Measurements from ENCODE around the gene SPI1.

Gene SPI1

GRCh38 chr11:47358731-47359051 lies 19.7 kb downstream of the SPI1 start:
- no peak for DNase-seq (ENCODE audit: low read depth)

GRCh38 chr11:47357985-47358730 lies 20.2 kb downstream of the SPI1 start:
- no peak for DNase-seq (ENCODE audit: low read depth)

- no peak for DNase-seq (ENCODE audit: low read depth)
Measured at GRCh38 chr11:47356998-47357329, 21.4 kb downstream of the SPI1 start.

- no peak for DNase-seq (ENCODE audit: low read depth)
Measured at GRCh38 chr11:47356129-47356997, 22.0 kb downstream of the SPI1 start.

GRCh38 chr11:47355283-47356128 lies 22.8 kb downstream of the SPI1 start:
- DNase-seq (ENCODE audit: low read depth) = no peak

- no peak for DNase-seq (ENCODE audit: low read depth)
Measured at GRCh38 chr11:47354913-47355282, 23.4 kb downstream of the SPI1 start.

- no peak for DNase-seq (ENCODE audit: low read depth)
Measured at GRCh38 chr11:47353978-47354774, 24.2 kb downstream of the SPI1 start.

GRCh38 chr11:47352556-47352955 lies 25.8 kb downstream of the SPI1 start, which contains the start of gene MYBPC3:
MYBPC3 (minus strand) TSS chr11:47352702; CDS start chr11:47352647, 55 bp downstream.
- DNase-seq (ENCODE audit: low read depth) = no peak

- DNase-seq (ENCODE audit: low read depth) = no peak
Measured at GRCh38 chr11:47351156-47352126, 26.9 kb downstream of the SPI1 start.

- DNase-seq (ENCODE audit: low read depth) = no peak
Measured at GRCh38 chr11:47350315-47350714, 28.0 kb downstream of the SPI1 start.

GRCh38 chr11:47349521-47350095 lies 28.7 kb downstream of the SPI1 start:
- DNase-seq (ENCODE audit: low read depth) = no peak

GRCh38 chr11:47348859-47349258 lies 29.5 kb downstream of the SPI1 start:
- no peak for DNase-seq (ENCODE audit: low read depth)

GRCh38 chr11:47348131-47348802 lies 30.1 kb downstream of the SPI1 start:
- no peak for DNase-seq (ENCODE audit: low read depth)

- DNase-seq (ENCODE audit: low read depth) = no peak
Measured at GRCh38 chr11:47347137-47347536, 31.2 kb downstream of the SPI1 start.

- DNase-seq (ENCODE audit: low read depth) = no peak
Measured at GRCh38 chr11:47345890-47346563, 32.3 kb downstream of the SPI1 start.

- no peak for DNase-seq (ENCODE audit: low read depth)
Measured at GRCh38 chr11:47342854-47343253, 35.5 kb downstream of the SPI1 start.

- no peak for DNase-seq (ENCODE audit: low read depth)
Measured at GRCh38 chr11:47342036-47342803, 36.1 kb downstream of the SPI1 start.

Data from activated T-helper 1 cell treated with Interleukin-2 at 50 U/mL for 16 hours (primary cell).